ENCODE data around the gene TCEANC.
"Not testable (repeated sequence)": the region's sequence is repeated elsewhere in the genome, so short reads cannot be mapped to it uniquely, and the experiment has no call there.

The TCEANC gene

GRCh38 chrX:13652850-13653693 is at the start of gene TCEANC:
Gene TCEANC, plus strand, starts transcription at chrX:13653141. Its CDS starts 9,368 bp downstream, at chrX:13662509.
- peak; percentile 91 for DNase-seq

- DNase-seq = no peak
Observed at GRCh38 chrX:13605611-13606010, 47.3 kb upstream of the TCEANC start.

GRCh38 chrX:13607331-13607995 is 45.5 kb upstream of the TCEANC start:
- DNase-seq = no peak

GRCh38 chrX:13607996-13608365 is 45.0 kb upstream of the TCEANC start:
- DNase-seq = no peak

GRCh38 chrX:13614154-13614553 is 38.8 kb upstream of the TCEANC start:
- no peak for DNase-seq

GRCh38 chrX:13620207-13620606 is 32.7 kb upstream of the TCEANC start:
- DNase-seq = no peak

GRCh38 chrX:13622401-13622964 is 30.5 kb upstream of the TCEANC start:
- no peak for DNase-seq

GRCh38 chrX:13627306-13627705 is 25.6 kb upstream of the TCEANC start:
- no peak for DNase-seq

- DNase-seq = not testable (repeated sequence)
Observed at GRCh38 chrX:13637224-13637623, 15.7 kb upstream of the TCEANC start.

GRCh38 chrX:13638021-13638420 is 14.9 kb upstream of the TCEANC start:
- no peak for DNase-seq

- DNase-seq = no peak
Observed at GRCh38 chrX:13638826-13639225, 14.1 kb upstream of the TCEANC start.

- DNase-seq = not testable (repeated sequence)
Observed at GRCh38 chrX:13641684-13642083, 11.3 kb upstream of the TCEANC start.

- no peak for DNase-seq
Observed at GRCh38 chrX:13645464-13646153, 7.3 kb upstream of the TCEANC start.

- DNase-seq = no peak
Observed at GRCh38 chrX:13646154-13646549, 6.8 kb upstream of the TCEANC start.

GRCh38 chrX:13647709-13648212 is 5.2 kb upstream of the TCEANC start:
- DNase-seq = peak; percentile 46

- DNase-seq = not testable (repeated sequence)
Observed at GRCh38 chrX:13648336-13648735, 4.6 kb upstream of the TCEANC start.

GRCh38 chrX:13649838-13650237 is 3.1 kb upstream of the TCEANC start:
- DNase-seq = no peak

GRCh38 chrX:13650318-13650717 is 2.6 kb upstream of the TCEANC start:
- DNase-seq = no peak

GRCh38 chrX:13651150-13651549 is 1.8 kb upstream of the TCEANC start:
- DNase-seq = no peak

GRCh38 chrX:13652287-13652793 is 601 bp upstream of the TCEANC start:
- DNase-seq = no peak

GRCh38 chrX:13654116-13654515 is 1.2 kb downstream of the TCEANC start:
- no peak for DNase-seq

- DNase-seq = no peak
Observed at GRCh38 chrX:13655674-13656073, 2.7 kb downstream of the TCEANC start.

GRCh38 chrX:13658602-13659001 is 5.7 kb downstream of the TCEANC start:
- DNase-seq = no peak
